ENCODE measurements around the gene LATS1.
"Not testable (repeated sequence)": the region's sequence is repeated elsewhere in the genome, so short reads cannot be mapped to it uniquely, and the experiment has no call there.

LATS1 gene

DNA sequence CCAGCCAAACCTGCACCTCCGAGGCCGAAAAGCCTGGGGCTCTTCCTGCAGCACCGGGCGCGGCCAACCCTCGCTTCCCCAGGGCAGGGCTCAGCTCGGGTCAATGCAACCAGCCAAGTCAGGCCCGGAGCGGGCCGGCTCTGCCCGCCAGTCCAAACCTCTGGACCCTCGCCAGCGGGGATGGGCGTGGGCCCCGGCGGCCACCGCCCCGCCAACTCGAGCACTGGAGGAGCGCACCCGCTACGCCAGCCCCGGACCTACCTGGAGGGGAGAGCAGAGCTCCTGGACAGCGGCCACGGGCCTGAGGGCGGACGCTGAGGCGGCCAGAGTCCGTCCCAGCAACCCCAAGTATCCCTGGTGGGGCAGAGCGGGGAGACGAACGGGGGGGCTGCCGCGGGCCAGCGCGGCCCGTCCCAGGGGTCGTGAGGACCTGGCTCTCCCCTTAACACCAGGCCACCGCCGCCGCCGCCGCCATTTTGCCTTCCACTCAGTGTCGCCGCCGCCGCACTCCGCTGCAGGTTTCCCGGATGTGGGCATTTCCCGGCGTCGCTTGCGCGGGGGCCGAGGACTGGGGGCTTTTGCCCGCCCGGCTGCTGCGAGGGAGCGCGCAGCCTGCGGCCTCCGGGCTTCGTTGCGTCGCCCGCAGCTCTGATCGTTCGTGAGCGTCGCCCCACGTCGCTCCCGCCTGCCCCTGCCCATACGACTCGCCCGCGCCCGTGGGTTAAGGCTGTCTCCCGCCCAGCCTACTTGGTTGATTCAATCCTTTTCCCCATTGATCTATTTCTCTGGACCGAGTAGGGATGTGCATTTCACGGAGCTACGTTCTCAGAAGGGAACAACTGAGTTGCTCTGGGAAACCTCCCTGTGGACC lies at the start of gene LATS1:
TSS of gene LATS1 (minus strand) at position 514 of the 871 bp plus-strand sequence. CDS start 15,975 bp downstream, outside the sequence.
- DNase-seq (ENCODE audit: low read depth in 4 of 4, low spot score in 1 of 4) = peak; percentile 82 to 90 (median 86)

DNA sequence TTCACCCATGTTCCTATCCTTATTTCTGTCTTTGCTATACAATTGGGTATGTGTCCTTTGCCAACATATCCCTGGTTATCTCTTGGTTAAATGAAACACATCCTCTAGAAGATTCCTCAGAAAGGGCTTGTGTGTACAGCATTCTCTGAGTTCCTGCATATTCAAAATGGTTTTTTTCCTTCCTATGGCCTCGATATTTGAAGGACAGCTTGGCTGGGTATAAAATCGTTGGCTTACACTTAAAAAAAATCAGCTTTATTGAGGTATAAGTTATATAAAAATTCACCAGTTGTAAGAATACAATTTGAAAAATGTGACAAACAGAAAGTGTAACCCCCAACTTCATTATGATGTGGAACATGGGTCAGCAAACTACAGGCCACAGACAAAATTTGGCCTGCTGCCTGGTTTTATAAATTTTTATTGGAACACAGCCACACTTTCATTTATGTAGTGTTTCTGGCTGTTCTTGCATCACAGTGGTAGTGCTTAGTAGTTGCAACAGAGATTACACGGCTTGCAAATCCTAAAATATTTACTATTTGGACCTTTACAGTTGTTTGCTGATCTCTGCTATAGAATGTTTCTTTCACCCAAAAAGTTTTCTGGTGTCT lies 48.4 kb upstream of the LATS1 start:
- DNase-seq (ENCODE audit: low read depth in 4 of 4, low spot score in 1 of 4) = no peak

GRCh38 chr6:149763866-149764265 lies 46.0 kb upstream of the LATS1 start:
- DNase-seq (ENCODE audit: low read depth in 4 of 4, low spot score in 1 of 4) = no peak

- no peak for DNase-seq (ENCODE audit: low read depth in 4 of 4, low spot score in 1 of 4)
Measured at GRCh38 chr6:149761438-149761837, 43.5 kb upstream of the LATS1 start.

DNA sequence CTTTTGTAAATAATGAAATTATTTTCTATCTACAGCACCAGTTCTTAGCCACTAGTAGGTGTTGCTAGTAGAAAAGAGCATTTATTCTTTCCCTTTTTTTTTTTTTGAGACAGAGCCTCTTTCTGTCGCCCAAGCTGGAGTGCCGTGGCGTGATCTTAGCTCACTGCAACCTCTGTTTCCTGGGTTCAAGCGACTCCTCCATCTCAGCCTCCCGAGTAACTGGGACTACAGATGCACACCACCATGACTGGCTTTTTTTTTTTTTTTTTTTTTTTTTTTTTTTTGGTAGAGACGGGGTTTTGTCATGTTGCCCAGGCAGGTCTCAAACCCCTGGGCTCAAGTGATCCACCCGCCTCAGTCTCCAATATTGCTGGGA lies 38.3 kb upstream of the LATS1 start:
- no peak for DNase-seq (ENCODE audit: low read depth in 4 of 4, low spot score in 1 of 4)

- DNase-seq (ENCODE audit: low read depth in 4 of 4, low spot score in 1 of 4) = no peak
Measured at GRCh38 chr6:149755300-149756260, 37.7 kb upstream of the LATS1 start.

DNA sequence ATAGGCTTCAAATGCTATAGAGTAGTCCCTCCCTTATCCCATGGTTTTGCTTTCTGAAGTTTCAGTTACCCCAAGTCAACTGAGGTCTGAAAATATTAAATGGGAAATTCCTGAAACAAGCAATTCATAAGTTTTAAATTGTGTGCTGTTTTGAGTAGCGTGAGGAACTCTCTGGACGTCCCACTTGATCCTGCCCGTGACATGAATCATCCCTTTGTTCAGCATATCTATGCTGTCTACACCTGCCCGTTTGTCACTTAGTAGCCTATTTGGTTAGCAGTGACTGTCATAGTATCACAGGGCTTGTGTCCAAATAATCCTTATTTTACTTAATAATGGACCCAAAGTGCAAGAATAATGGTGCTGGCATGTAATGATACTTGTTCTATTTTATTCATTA lies 36.6 kb upstream of the LATS1 start:
- no peak for DNase-seq (ENCODE audit: low read depth in 4 of 4, low spot score in 1 of 4)

- DNase-seq (ENCODE audit: low read depth in 4 of 4, low spot score in 1 of 4) = not testable (repeated sequence)
Measured at GRCh38 chr6:149753374-149753637, 35.4 kb upstream of the LATS1 start.

- DNase-seq (ENCODE audit: low read depth in 4 of 4, low spot score in 1 of 4) = no peak
Measured at GRCh38 chr6:149752600-149753373, 34.9 kb upstream of the LATS1 start.

- DNase-seq (ENCODE audit: low read depth in 4 of 4, low spot score in 1 of 4) = not testable (repeated sequence)
Measured at GRCh38 chr6:149751920-149752319, 34.0 kb upstream of the LATS1 start.

DNA sequence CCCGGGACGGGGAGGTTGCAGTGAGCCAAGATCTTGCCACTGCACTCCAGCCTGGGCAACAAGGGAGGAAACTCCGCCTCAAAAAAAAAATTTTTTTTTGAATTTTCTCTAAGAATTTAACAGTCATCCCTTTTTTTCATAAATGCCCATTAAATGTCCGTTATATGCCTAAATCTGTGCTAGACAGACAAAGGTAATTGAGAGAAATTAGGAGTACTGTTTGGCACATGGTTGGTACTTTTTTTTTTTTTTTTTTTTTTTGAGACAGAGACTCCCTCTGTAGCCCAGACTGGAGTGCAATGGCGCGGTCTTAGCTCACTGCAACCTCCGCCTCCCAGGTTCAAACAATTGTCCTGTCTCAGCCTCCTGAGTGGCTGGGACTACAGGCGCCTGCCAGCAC lies 33.3 kb upstream of the LATS1 start:
- DNase-seq (ENCODE audit: low read depth in 4 of 4, low spot score in 1 of 4) = no peak

DNA sequence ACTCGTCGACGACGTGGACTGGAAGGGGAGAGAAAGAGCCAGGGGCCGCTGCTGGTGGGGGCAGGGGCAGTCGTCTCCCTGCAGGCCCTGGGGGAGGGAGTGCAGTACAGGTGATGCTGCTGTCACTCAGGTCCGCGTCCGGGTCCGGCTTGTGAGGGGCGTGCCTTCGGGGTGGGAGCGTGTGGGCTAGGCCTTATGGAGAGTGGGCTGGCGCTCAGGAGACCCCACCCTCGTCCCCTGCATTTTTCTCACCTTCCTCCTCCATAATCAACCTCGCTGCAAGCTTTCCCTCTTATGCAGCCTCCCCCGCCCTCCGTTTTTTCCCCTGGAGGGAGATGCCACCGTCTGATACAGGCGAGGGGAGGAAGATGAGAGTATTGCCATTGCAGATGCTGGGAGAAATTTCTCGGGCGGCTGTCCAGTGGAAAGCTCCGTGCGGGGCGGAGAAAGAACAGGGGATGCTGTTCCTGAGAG lies 32.3 kb upstream of the LATS1 start:
- peak; percentile 7 to 66 (median 29) for DNase-seq (ENCODE audit: low read depth in 4 of 4, low spot score in 1 of 4)

DNA sequence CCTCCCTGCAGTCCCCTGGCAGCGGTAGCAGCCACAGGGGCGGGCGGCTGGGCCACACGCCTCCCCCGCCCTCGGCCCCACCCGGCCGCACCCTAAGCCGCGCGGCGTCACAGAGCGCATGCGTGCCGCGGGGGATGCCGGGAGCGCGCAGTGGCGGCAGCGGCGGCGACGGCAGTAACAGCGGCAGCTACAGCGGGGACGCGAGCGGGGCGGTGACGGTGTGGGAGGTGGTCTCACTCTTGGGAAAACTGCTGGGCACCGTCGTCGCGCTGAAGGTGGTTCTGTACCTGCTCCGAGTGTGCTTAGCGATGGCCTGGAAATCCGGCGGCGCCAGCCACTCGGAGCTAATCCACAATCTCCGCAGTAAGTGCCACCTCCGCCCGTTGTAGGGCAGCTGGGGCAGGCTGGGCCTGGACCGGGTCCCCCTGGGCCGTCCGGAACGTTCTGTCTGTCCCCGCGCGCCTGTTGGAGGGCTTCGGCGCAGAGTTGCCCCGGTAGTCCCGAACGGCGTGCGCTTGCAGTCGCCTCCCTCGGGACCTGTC lies 31.8 kb upstream of the LATS1 start, which contains the start of gene PCMT1:
TSS of gene PCMT1 (plus strand) at position 148 of the 542 bp plus-strand sequence. CDS start at position 309, 161 bp downstream.
- peak; percentile 70 to 90 (median 79) for DNase-seq (ENCODE audit: low read depth in 4 of 4, low spot score in 1 of 4)

DNA sequence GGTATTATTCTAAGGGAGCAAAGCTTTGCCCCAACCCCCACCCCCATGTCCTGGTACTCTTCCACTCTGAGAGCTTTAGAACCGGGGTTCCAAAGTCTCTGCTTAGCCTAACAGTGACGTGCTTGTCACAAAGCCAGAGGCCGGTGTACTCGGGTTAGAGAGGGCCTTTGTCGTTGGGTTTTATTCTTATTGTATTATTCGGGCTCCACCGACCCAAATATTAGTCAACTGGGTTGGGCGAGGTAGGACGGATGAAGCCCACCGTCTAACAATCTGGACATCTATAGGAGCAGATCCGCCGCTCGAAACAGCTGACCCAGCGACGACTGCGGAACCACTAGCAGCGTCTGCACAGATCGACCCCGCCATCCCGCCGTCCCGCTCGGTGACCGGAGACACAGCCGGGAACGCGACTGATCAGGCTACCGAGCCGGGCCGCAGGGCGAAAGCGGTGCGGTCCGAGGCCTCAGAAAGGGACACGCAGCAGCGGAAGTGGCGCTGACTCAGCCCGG lies 31.2 kb upstream of the LATS1 start:
- not testable (repeated sequence) for DNase-seq (ENCODE audit: low read depth in 4 of 4, low spot score in 1 of 4)

GRCh38 chr6:149746147-149746946 lies 28.4 kb upstream of the LATS1 start, which contains the start of gene NUP43:
Gene NUP43, minus strand, starts transcription at chr6:149746529. Its CDS starts 34 bp downstream, at chr6:149746495.
- DNase-seq (ENCODE audit: low read depth in 4 of 4, low spot score in 1 of 4) = peak; percentile 87 to 92 (median 90)

DNA sequence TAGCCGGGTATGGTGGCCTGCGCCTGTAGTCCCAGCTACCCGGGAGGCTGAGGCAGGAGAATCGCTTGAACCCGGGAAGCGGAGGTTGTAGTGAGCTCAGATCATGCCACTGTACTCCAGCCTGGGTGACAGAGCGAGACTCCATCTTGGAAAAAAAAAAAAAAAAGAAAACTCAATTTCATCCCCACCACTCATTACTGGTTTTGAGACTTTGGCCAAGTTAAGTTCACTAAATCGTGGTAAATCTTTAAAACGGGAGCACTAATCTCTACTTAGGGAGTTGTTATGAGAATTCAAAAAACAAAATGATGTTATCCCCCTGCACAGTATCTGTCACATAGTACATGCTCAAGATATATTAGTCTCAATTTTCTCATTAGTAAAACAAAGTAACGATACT lies 27.4 kb upstream of the LATS1 start:
- DNase-seq (ENCODE audit: low read depth in 4 of 4, low spot score in 1 of 4) = not testable (repeated sequence)

DNA sequence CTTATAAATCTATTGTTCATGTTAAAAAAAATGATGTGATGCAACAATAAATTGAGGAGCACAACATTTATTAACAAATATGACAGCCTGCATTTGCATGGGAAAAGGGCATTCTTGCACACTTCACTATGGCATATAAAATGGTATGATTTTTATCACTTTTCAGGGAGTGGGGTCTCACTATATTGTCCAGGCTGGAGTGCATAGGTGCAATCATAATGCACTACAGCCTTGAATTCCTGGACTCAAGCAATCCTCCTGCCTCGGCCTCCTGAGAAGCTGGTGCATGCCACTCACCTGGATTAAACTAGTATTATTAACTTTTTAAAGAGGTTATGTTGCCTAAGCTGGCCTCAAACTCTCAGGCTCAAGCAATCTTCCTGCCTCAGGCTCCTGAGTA lies 17.0 kb upstream of the LATS1 start:
- no peak for DNase-seq (ENCODE audit: low read depth in 4 of 4, low spot score in 1 of 4)

GRCh38 chr6:149733089-149733720 lies 15.3 kb upstream of the LATS1 start:
- DNase-seq (ENCODE audit: low read depth in 4 of 4, low spot score in 1 of 4) = no peak

- DNase-seq (ENCODE audit: low read depth in 4 of 4, low spot score in 1 of 4) = no peak
Measured at GRCh38 chr6:149729824-149730223, 11.9 kb upstream of the LATS1 start.
